ENCODE results near the gene LRIT3.

DNA sequence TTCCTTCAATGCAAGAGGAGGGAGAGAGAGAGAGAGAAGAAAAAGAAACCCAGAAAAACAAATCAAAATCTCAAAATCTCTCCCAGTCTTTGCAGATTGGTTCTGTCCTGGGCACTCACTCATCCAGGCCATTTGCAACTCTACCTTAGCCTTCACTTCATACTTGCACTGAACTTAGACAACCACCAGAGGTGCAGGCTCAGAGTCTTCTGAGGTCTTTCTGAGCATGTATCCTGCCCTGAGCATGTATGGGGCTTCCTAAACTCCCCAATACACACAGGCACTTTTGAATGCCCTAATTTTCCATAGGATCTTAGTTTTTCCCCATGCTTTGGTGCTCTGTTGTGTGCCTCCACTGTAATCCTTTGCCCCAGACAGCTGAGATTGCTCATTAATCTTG lies 49.0 kb upstream of the LRIT3 start:
- TF ChIP-seq, protein P1, sequence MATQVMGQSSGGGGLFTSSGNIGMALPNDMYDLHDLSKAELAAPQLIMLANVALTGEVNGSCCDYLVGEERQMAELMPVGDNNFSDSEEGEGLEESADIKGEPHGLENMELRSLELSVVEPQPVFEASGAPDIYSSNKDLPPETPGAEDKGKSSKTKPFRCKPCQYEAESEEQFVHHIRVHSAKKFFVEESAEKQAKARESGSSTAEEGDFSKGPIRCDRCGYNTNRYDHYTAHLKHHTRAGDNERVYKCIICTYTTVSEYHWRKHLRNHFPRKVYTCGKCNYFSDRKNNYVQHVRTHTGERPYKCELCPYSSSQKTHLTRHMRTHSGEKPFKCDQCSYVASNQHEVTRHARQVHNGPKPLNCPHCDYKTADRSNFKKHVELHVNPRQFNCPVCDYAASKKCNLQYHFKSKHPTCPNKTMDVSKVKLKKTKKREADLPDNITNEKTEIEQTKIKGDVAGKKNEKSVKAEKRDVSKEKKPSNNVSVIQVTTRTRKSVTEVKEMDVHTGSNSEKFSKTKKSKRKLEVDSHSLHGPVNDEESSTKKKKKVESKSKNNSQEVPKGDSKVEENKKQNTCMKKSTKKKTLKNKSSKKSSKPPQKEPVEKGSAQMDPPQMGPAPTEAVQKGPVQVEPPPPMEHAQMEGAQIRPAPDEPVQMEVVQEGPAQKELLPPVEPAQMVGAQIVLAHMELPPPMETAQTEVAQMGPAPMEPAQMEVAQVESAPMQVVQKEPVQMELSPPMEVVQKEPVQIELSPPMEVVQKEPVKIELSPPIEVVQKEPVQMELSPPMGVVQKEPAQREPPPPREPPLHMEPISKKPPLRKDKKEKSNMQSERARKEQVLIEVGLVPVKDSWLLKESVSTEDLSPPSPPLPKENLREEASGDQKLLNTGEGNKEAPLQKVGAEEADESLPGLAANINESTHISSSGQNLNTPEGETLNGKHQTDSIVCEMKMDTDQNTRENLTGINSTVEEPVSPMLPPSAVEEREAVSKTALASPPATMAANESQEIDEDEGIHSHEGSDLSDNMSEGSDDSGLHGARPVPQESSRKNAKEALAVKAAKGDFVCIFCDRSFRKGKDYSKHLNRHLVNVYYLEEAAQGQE (IDR thresholded peaks at IDR 0.05; ENCODE audit: insufficient read depth in 1 of 2, low read depth in 2 of 2, low read length in 2 of 2): no peak
- TF ChIP-seq TAF1 (IDR thresholded peaks at IDR 0.05; ENCODE audit: borderline replicate concordance, insufficient read depth, low read length) (no peak), SIN3A (IDR thresholded peaks at IDR 0.05; ENCODE audit: borderline replicate concordance, insufficient read depth, low read length) (no peak), POLR2AphosphoS5 (IDR thresholded peaks at IDR 0.05; ENCODE audit: low read depth, low read length) (no peak), FOXP2 (optimal IDR thresholded peaks at IDR 0.05; ENCODE audit: borderline replicate concordance, extremely low read depth, extremely low read length, insufficient read depth) (no peak)
